Progenitor cell of endocrine pancreas (in vitro differentiated cells): ENCODE results near the gene SYT5. TPM values are rescaled to one million over a fixed set of nuclear protein-coding genes. Genes with fewer than 3 reads are reported as not detected.

Experiments used
- DNase-seq: peaks from one replicate; pipeline ENCODE4 v3.0.0; 2021; ENCODE audit warnings: low spot score; ENCODE audit not compliant: unreplicated experiment
- H3K27ac Mint-ChIP-seq: 2 replicates; pipeline ENCODE4 v1.8.0; 2021; ENCODE audit warnings: mild to moderate bottlenecking, moderate library complexity, mixed read lengths
- H3K27me3 Mint-ChIP-seq: 2 replicates; pipeline ENCODE4 v1.8.0; 2021; ENCODE audit warnings: mixed read lengths
- H3K36me3 Mint-ChIP-seq: 2 replicates; pipeline ENCODE4 v1.8.0; 2022; ENCODE audit warnings: mixed read lengths; ENCODE audit not compliant: insufficient read depth
- H3K4me1 Mint-ChIP-seq: 2 replicates; pipeline ENCODE4 v1.8.0; 2021; ENCODE audit warnings: low read depth, mixed read lengths
- H3K4me3 Mint-ChIP-seq: 2 replicates; pipeline ENCODE4 v1.8.0; 2021; ENCODE audit warnings: low read depth, mild to moderate bottlenecking, moderate library complexity, mixed read lengths
- H3K9me3 Mint-ChIP-seq: 2 replicates; pipeline ENCODE4 v1.8.0; 2021; ENCODE audit warnings: low read depth, mixed read lengths
- CTCF ChIP-seq: fragments of 200-600 bp; sonication (generic); IDR thresholded peaks from one replicate; pipeline ENCODE4 v1.5.0; 2021; ENCODE audit warnings: antibody characterized with exemption, mild to moderate bottlenecking; ENCODE audit not compliant: unreplicated experiment
- total RNA-seq: library from RNA; stranded (reverse); gene quantifications from 2 replicates; pipeline ENCODE4 v1.2.1, GENCODE V29; 2021

Gene SYT5
- total RNA-seq, 1 donor from 2014 or later, result 4.8 TPM

GRCh38 chr19:55149078-55150003 lies 30.7 kb downstream of the SYT5 start, which contains the start of gene TNNT1:
Gene TNNT1 (minus strand): TSS chr19:55149206. CDS start chr19:55147157, 2,049 bp downstream.
- no peak for DNase-seq
- no peak within 1 kb of the TSS for H3K27ac Mint-ChIP-seq
- no peak within 1 kb of the TSS for H3K4me3 Mint-ChIP-seq
- peaks cover 3% of the 10 kb centered on the region for H3K4me1 Mint-ChIP-seq
- peaks cover 58% of the 10 kb centered on the region for H3K27me3 Mint-ChIP-seq
- no peak for TF ChIP-seq CTCF
- no peaks in the 10 kb centered on the region for H3K9me3 Mint-ChIP-seq
- peaks cover 3% of the 10 kb centered on the region for H3K36me3 Mint-ChIP-seq

GRCh38 chr19:55147545-55148251 lies 32.4 kb downstream of the SYT5 start:
- peaks cover 3% of the 10 kb centered on the region for H3K36me3 Mint-ChIP-seq
- peaks cover 3% of the 10 kb centered on the region for H3K4me1 Mint-ChIP-seq
- H3K9me3 Mint-ChIP-seq, result no peaks in the 10 kb centered on the region
- no peak overlapping the region for H3K4me3 Mint-ChIP-seq
- H3K27ac Mint-ChIP-seq, result no peak overlapping the region
- H3K27me3 Mint-ChIP-seq, result peaks cover 66% of the 10 kb centered on the region
- no peak for TF ChIP-seq CTCF
- no peak for DNase-seq

GRCh38 chr19:55146705-55147273 lies 33.3 kb downstream of the SYT5 start:
- Mint-ChIP-seq H3K27ac (no peak overlapping the region), H3K36me3 (peaks cover under 1% of the 10 kb centered on the region), H3K4me3 (no peak overlapping the region)

GRCh38 chr19:55146078-55146704 lies 33.9 kb downstream of the SYT5 start:
- Mint-ChIP-seq H3K4me1 (peaks cover 4% of the 10 kb centered on the region), H3K36me3 (no peaks in the 10 kb centered on the region), H3K4me3 (no peak overlapping the region), H3K27ac (no peak overlapping the region), H3K9me3 (no peaks in the 10 kb centered on the region), H3K27me3 (peaks cover 63% of the 10 kb centered on the region)
- no peak for DNase-seq
- peak; percentile 55 for TF ChIP-seq CTCF

More at GRCh38 chr19:55146705-55147273, 33.3 kb downstream of the SYT5 start:
- Mint-ChIP-seq H3K9me3 (no peaks in the 10 kb centered on the region), H3K4me1 (peaks cover 3% of the 10 kb centered on the region), H3K27me3 (peaks cover 65% of the 10 kb centered on the region)
- DNase-seq, result no peak
- no peak for TF ChIP-seq CTCF

- Mint-ChIP-seq H3K27me3 (peaks cover 61% of the 10 kb centered on the region), H3K9me3 (no peaks in the 10 kb centered on the region), H3K4me3 (no peak overlapping the region), H3K4me1 (peaks cover 5% of the 10 kb centered on the region), H3K36me3 (no peaks in the 10 kb centered on the region), H3K27ac (no peak overlapping the region)
- no peak for TF ChIP-seq CTCF
- no peak for DNase-seq
Observed at GRCh38 chr19:55145232-55145631, 34.9 kb downstream of the SYT5 start.
